CD8-positive, alpha-beta memory T cell (primary cell): ENCODE measurements around the gene LRIT2. TPM values are rescaled to one million over a fixed set of nuclear protein-coding genes. Genes with fewer than 3 reads are reported as not detected.

Source experiments
- CTCF ChIA-PET: fragments of 350-600 bp; sonication (Branson Sonifier 250); formaldehyde crosslinking; loops from one replicate; lab custom pipeline; 2021; ENCODE audit warnings: antibody characterized with exemption; lab: Charles Lee
- POLR2A ChIA-PET: fragments of 350-600 bp; sonication (Branson Sonifier 250); formaldehyde crosslinking; loops from one replicate; lab custom pipeline; 2021; ENCODE audit warnings: antibody characterized with exemption; lab: Charles Lee
- DNase-seq, 5 donors: peaks; one replicate each; pipeline versions ENCODE4 v3.0.0 to v3.0.0-alpha.2; 2020 to 2022; ENCODE audit warnings: mixed read lengths in 1 of 5
- H3K27ac ChIP-seq: one replicate; pipeline ENCODE4 v1.7.0; 2013; ENCODE audit warnings: low read depth, mild to moderate bottlenecking, low read length, moderate library complexity
- H3K27me3 ChIP-seq: 2 replicates; pipeline ENCODE4 v1.7.0; 2013; ENCODE audit warnings: low read length, mild to moderate bottlenecking; ENCODE audit not compliant: insufficient read depth, poor library complexity, severe bottlenecking
- H3K36me3 ChIP-seq: 2 replicates; pipeline ENCODE4 v1.7.0; 2013; ENCODE audit warnings: mild to moderate bottlenecking, low read length, moderate library complexity; ENCODE audit not compliant: insufficient read depth
- H3K4me1 ChIP-seq: 2 replicates; pipeline ENCODE4 v1.7.0; 2013; ENCODE audit warnings: mild to moderate bottlenecking, low read length, moderate library complexity; ENCODE audit not compliant: insufficient read depth
- H3K4me3 ChIP-seq: 2 replicates; pipeline ENCODE4 v1.7.0; 2013; ENCODE audit warnings: mild to moderate bottlenecking, low read length
- H3K9me3 ChIP-seq: 2 replicates; pipeline ENCODE4 v1.7.0; 2013; ENCODE audit warnings: mild to moderate bottlenecking, low read length
- H3K27ac Mint-ChIP-seq, 8 donors: one replicate each; pipeline ENCODE4 v1.8.0; 2020 to 2021; ENCODE audit warnings: mixed read lengths in 8 of 8, mild to moderate bottlenecking in 6 of 8, inconsistent platforms in 3 of 8, moderate library complexity in 3 of 8
- H3K27me3 Mint-ChIP-seq, 2 donors: one replicate each; pipeline ENCODE4 v1.8.0; 2020 to 2021; ENCODE audit warnings: mixed read lengths in 2 of 2, mild to moderate bottlenecking in 1 of 2, moderate library complexity in 1 of 2
- H3K36me3 Mint-ChIP-seq, 3 donors: one replicate each; pipeline ENCODE4 v1.8.0; 2020 to 2021; ENCODE audit warnings: mixed read lengths in 3 of 3, inconsistent platforms in 1 of 3, mild to moderate bottlenecking in 1 of 3
- H3K4me1 Mint-ChIP-seq, 3 donors: one replicate each; pipeline ENCODE4 v1.8.0; 2020 to 2021; ENCODE audit warnings: mixed read lengths in 3 of 3, inconsistent platforms in 1 of 3, mild to moderate bottlenecking in 1 of 3
- H3K4me3 Mint-ChIP-seq, 7 donors: one replicate each; pipeline ENCODE4 v1.8.0; 2020 to 2021; ENCODE audit warnings: mixed read lengths in 7 of 7, mild to moderate bottlenecking in 6 of 7, moderate library complexity in 4 of 7, inconsistent platforms in 2 of 7
- H3K9me3 Mint-ChIP-seq, 5 donors: one replicate each; pipeline ENCODE4 v1.8.0; 2020 to 2022; ENCODE audit warnings: mixed read lengths in 5 of 5, mild to moderate bottlenecking in 3 of 5, moderate library complexity in 2 of 5, inconsistent platforms in 1 of 5
- polyA plus RNA-seq: library from polyadenylated mRNA; unstranded; fragments of 300-500 nt; fragmentation: Illumina TruSeq; gene quantifications from one replicate; pipeline ENCODE4 v1.2.3, GENCODE V29; 2021
- total RNA-seq, 2 experiments: library from RNA; stranded (reverse); gene quantifications; one replicate each; pipeline ENCODE4 v1.2.3, GENCODE V29; 2021

The LRIT2 gene
- total and polyA plus RNA-seq, 3 experiments from 2014 or later = not detected

DNA sequence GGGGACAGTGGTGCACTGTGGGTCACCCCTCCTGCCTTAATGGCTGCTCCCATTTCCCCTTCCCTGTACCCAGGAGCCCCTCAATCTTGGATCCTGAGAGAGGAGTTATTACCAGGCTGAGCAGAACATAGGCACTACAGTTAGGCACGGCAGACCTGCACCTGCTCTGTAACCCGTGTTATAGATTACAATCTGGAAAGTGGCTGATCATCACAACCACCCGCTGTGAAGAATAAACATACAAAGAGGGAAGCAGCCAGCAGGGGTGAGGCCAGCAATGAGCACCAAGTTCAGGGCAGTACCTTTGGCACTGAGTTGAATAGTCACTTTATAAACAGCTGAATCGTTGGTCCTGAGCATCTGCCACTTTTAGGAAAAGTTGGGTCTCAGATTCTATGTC lies 29.3 kb downstream of the LRIT2 start:
- H3K4me1 Mint-ChIP-seq = peaks cover 6 to 27% (median 15%) of the 10 kb centered on the region in 3 donors
- no peaks in the 10 kb centered on the region for H3K36me3 ChIP-seq
- peaks cover 5 to 9% of the 10 kb centered on the region in 2 donors for H3K27me3 Mint-ChIP-seq
- peak in 1 of 5 donors; percentile 1 for DNase-seq
- peak overlapping the region in 1 of 8 donors; percentile 52 for H3K27ac Mint-ChIP-seq
- H3K36me3 Mint-ChIP-seq = no peaks in the 10 kb centered on the region
- H3K9me3 ChIP-seq = no peaks in the 10 kb centered on the region
- CTCF ChIA-PET = interaction anchor here (1.5 to 2.3 kb wide), 2 partner anchors 9 to 48 kb away, joined by 8 to 9 read pairs; no protein-coding TSS in a partner anchor
- peaks cover 19% of the 10 kb centered on the region for H3K4me1 ChIP-seq
- H3K27me3 ChIP-seq = peaks cover 19% of the 10 kb centered on the region
- H3K4me3 ChIP-seq = no peak overlapping the region
- no peak overlapping the region for H3K27ac ChIP-seq
- POLR2A ChIA-PET = no interaction called here
- H3K9me3 Mint-ChIP-seq = no peaks in the 10 kb centered on the region
- peak overlapping the region in 4 of 7 donors; percentile 11 to 74 (median 70) for H3K4me3 Mint-ChIP-seq

DNA sequence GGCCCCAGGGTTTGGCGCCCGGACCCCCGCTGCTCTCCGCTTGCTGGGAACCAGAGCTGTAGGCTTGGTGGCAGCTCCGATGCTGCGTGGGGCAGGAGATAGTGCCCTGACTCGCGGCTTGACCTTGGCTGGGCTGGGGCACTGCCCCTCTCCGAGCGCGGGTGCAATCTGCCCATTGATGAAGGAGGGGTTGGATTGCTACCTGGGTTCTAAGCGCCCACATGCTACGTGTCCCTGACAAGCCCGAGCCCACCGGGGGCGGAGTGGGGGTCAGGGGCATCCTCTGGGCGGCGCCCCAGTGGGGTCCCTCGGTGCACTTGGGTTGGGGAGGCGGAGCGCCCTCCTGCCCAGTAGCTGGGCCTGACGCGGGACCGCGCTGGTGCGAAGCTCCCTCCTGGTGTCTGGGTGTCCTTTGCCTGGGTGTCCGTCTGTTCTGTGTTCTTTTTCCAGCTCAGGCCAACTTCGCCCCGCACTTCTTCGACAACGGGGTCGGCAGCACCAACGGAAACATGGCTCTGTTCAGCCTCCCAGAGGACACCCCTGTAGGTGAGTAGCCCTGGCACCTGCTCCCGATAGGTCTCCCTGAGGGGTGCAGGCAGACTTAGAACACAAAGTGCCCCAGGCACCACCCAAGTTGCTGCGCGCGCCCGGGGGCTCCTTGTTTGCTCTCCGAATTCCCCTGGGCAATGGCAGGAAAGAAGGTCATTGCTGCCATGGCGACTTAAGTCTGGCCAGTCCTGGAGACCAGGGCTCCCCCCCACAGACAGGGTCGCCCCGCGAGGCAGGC lies 30.1 kb downstream of the LRIT2 start:
- peaks cover 14 to 35% (median 23%) of the 10 kb centered on the region in 3 donors for H3K4me1 Mint-ChIP-seq
- H3K4me3 Mint-ChIP-seq = peak overlapping the region; percentile 69 to 90 (median 74)
- peaks cover 5 to 9% of the 10 kb centered on the region in 2 donors for H3K27me3 Mint-ChIP-seq
- H3K36me3 Mint-ChIP-seq = no peaks in the 10 kb centered on the region
- DNase-seq = no peak
- peaks cover 27% of the 10 kb centered on the region for H3K4me1 ChIP-seq
- CTCF ChIA-PET = interaction anchor here (0.9 to 1.5 kb wide), 4 partner anchors 10 to 47 kb away, joined by 3 to 9 read pairs (median 6); no protein-coding TSS in a partner anchor
- no peaks in the 10 kb centered on the region for H3K9me3 ChIP-seq
- no peaks in the 10 kb centered on the region for H3K9me3 Mint-ChIP-seq
- peaks cover 19% of the 10 kb centered on the region for H3K27me3 ChIP-seq
- POLR2A ChIA-PET = interaction anchor here (2.3 kb wide), 1 partner anchor 18 kb away, joined by 8 read pairs; no protein-coding TSS in a partner anchor
- no peak overlapping the region for H3K27ac ChIP-seq
- H3K36me3 ChIP-seq = no peaks in the 10 kb centered on the region
- H3K27ac Mint-ChIP-seq = peak overlapping the region in 5 of 8 donors; percentile 19 to 61 (median 47)
- H3K4me3 ChIP-seq = peak overlapping the region; percentile 43

DNA sequence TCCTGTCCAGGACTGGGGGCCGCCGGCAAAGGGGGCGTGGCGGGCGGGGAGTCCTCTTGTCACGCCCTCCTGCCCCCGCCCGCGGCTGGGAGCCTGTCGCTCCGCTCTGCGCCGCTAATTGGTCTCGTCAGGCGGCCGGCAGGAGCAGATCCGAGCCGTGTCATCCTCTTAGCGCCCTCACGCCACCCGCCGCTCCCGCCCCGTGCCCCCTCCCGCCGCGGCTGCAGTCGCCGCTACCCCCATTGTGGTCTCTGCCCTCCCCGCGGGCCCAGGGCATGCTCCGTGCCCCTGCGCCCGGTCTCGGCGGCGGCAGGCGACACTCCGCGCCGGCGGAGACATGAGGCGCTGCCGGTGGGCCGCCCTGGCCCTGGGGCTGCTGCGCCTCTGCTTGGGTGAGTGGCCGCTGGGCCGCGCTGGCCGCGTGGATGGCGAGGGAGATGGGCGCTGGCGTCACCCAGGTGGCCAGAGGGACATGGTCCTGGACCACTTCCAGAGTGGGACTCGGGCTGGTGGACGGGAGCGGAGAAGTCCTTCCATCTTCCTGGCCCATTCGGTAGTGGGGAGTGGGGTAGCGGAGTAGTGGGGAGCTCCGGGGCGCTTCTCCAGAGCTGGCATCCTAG lies 30.8 kb downstream of the LRIT2 start, which contains the start of gene CDHR1:
CDHR1 (plus strand) TSS at position 114 of the 620 bp plus-strand sequence; CDS start at position 338, 224 bp downstream.
- ChIA-PET CTCF (interaction anchor here (0.9 to 2.3 kb wide), 5 partner anchors 11 to 46 kb away, joined by 3 to 10 read pairs (median 8); no protein-coding TSS in a partner anchor), POLR2A (interaction anchor here (2.3 kb wide), 1 partner anchor 17 kb away, joined by 8 read pairs; no protein-coding TSS in a partner anchor)
- H3K27me3 Mint-ChIP-seq = peaks cover 5 to 9% of the 10 kb centered on the region in 2 donors
- H3K27ac Mint-ChIP-seq = peak within 1 kb of the TSS in 6 of 8 donors; percentile 19 to 74 (median 56)
- no peaks in the 10 kb centered on the region for H3K36me3 Mint-ChIP-seq
- Histone ChIP-seq H3K9me3 (no peaks in the 10 kb centered on the region), H3K4me3 (peak within 1 kb of the TSS; percentile 43), H3K36me3 (no peaks in the 10 kb centered on the region), H3K27me3 (peaks cover 19% of the 10 kb centered on the region), H3K4me1 (peaks cover 28% of the 10 kb centered on the region), H3K27ac (no peak within 1 kb of the TSS)
- H3K4me1 Mint-ChIP-seq = peaks cover 14 to 37% (median 25%) of the 10 kb centered on the region in 3 donors
- peak; percentile 31 to 68 (median 56) for DNase-seq
- H3K9me3 Mint-ChIP-seq = no peaks in the 10 kb centered on the region
- H3K4me3 Mint-ChIP-seq = peak within 1 kb of the TSS; percentile 71 to 90 (median 74)

DNA sequence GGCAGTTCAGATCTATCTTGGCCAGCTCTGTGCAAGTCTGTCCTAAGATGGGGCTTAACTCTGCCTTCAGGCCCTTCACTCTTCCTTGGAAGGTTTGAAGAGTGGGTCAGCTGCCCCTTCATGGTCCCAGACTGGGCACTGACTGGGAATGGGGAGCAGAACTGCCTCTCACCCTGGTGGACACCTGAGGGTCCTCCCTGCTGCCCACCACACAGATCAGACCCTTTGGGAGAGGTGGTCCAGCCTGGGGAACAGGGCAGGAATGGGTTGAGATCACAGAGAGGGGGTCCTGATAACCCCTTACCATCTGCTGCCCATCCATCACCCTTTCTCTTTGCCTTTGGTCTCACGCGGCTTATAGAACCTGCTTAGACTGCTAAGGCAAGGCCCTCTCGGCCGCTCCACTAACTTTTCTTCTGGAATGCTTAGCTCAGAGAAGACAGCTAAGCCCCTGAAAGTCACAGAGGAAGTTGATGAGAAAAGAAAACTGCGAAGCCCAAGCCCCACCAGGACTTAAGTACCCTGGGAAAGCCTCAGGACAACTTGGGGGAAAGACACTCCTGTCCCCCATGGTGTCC lies 31.4 kb downstream of the LRIT2 start:
- no peaks in the 10 kb centered on the region for H3K9me3 ChIP-seq
- H3K27ac ChIP-seq = no peak overlapping the region
- DNase-seq = no peak
- no peak overlapping the region for H3K4me3 ChIP-seq
- Mint-ChIP-seq H3K9me3 (no peaks in the 10 kb centered on the region), H3K27me3 (peaks cover 5 to 9% of the 10 kb centered on the region in 2 donors), H3K4me3 (peak overlapping the region; percentile 70 to 90 (median 74)), H3K27ac (peak overlapping the region in 3 of 8 donors; percentile 43 to 74 (median 64)), H3K4me1 (peaks cover 14 to 37% (median 25%) of the 10 kb centered on the region in 3 donors), H3K36me3 (no peaks in the 10 kb centered on the region)
- peaks cover 19% of the 10 kb centered on the region for H3K27me3 ChIP-seq
- peaks cover 28% of the 10 kb centered on the region for H3K4me1 ChIP-seq
- no peaks in the 10 kb centered on the region for H3K36me3 ChIP-seq
- ChIA-PET POLR2A (interaction anchor here (2.3 kb wide), 1 partner anchor 17 kb away, joined by 8 read pairs; no protein-coding TSS in a partner anchor), CTCF (interaction anchor here (0.8 to 2.3 kb wide), 2 partner anchors 11 to 46 kb away, joined by 4 to 10 read pairs; no protein-coding TSS in a partner anchor)

DNA sequence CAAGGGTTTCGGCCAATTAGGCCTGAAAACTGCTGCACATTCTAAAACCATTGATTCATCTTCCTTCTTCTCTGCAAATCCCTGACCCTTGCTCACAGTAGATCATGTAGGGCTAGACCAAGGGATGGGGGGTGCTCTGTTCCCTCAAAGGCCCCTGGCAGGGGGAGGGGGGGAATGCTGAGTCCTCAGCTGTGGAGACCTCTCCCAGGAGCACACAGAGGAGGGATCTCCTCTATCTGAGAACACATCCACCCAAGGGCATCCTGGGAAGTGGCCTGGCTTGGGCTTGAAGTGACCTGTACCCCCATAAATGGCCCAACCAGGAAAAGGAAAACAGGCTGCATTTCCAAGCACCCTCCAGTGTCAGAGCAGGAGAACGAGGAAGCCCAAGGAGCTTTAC lies 32.0 kb downstream of the LRIT2 start:
- Histone ChIP-seq H3K27ac (no peak overlapping the region), H3K4me3 (no peak overlapping the region), H3K9me3 (no peaks in the 10 kb centered on the region), H3K4me1 (peaks cover 28% of the 10 kb centered on the region), H3K36me3 (no peaks in the 10 kb centered on the region), H3K27me3 (peaks cover 19% of the 10 kb centered on the region)
- peaks cover 14 to 37% (median 25%) of the 10 kb centered on the region in 3 donors for H3K4me1 Mint-ChIP-seq
- no peaks in the 10 kb centered on the region for H3K9me3 Mint-ChIP-seq
- peak overlapping the region in 5 of 7 donors; percentile 24 to 90 (median 46) for H3K4me3 Mint-ChIP-seq
- CTCF ChIA-PET = interaction anchor here (0.8 to 2.3 kb wide), 2 partner anchors 12 to 46 kb away, joined by 4 to 10 read pairs; no protein-coding TSS in a partner anchor
- no peak for DNase-seq
- peak overlapping the region in 2 of 8 donors; percentile 21 to 43 for H3K27ac Mint-ChIP-seq
- H3K27me3 Mint-ChIP-seq = peaks cover 5 to 9% of the 10 kb centered on the region in 2 donors
- H3K36me3 Mint-ChIP-seq = no peaks in the 10 kb centered on the region
- POLR2A ChIA-PET = interaction anchor here (2.3 kb wide), 1 partner anchor 16 kb away, joined by 8 read pairs; no protein-coding TSS in a partner anchor

DNA sequence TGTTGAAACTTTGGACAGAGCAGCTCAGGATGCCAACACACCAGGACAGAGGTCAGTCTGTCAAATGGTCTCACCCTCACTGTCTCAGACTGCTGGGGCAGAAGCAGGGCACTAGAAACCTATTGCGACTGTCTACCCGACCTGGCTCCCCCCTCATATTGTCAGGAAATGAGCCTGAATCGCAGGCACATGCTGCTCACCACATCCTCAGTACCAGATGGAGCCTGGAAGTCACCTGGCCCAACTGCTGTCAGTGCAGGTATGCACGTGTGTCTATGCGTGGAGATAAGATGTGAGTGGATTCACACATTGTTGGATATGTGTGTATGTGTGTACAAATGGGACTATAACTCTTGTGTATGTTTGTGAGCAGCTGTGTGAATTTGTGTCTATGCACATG lies 34.2 kb downstream of the LRIT2 start:
- no peaks in the 10 kb centered on the region for H3K9me3 Mint-ChIP-seq
- Histone ChIP-seq H3K27me3 (peaks cover 19% of the 10 kb centered on the region), H3K4me3 (no peak overlapping the region), H3K4me1 (peaks cover 28% of the 10 kb centered on the region), H3K27ac (no peak overlapping the region), H3K9me3 (no peaks in the 10 kb centered on the region), H3K36me3 (no peaks in the 10 kb centered on the region)
- peak; percentile 11 to 60 (median 36) for DNase-seq
- peaks cover 14 to 37% (median 25%) of the 10 kb centered on the region in 3 donors for H3K4me1 Mint-ChIP-seq
- POLR2A ChIA-PET = interaction anchor here (1.0 kb wide), 1 partner anchor 52 kb away, joined by 3 read pairs; the partner anchor contains the start of gene GHITM
- H3K36me3 Mint-ChIP-seq = no peaks in the 10 kb centered on the region
- CTCF ChIA-PET = interaction anchor here (1.0 to 2.1 kb wide), 2 partner anchors 14 to 43 kb away, joined by 3 to 11 read pairs; no protein-coding TSS in a partner anchor
- H3K27me3 Mint-ChIP-seq = peaks cover 0 to 5% of the 10 kb centered on the region in 2 donors
- H3K4me3 Mint-ChIP-seq = peak overlapping the region in 6 of 7 donors; percentile 2 to 33 (median 15)
- peak overlapping the region in 6 of 8 donors; percentile 0 to 81 (median 14) for H3K27ac Mint-ChIP-seq

DNA sequence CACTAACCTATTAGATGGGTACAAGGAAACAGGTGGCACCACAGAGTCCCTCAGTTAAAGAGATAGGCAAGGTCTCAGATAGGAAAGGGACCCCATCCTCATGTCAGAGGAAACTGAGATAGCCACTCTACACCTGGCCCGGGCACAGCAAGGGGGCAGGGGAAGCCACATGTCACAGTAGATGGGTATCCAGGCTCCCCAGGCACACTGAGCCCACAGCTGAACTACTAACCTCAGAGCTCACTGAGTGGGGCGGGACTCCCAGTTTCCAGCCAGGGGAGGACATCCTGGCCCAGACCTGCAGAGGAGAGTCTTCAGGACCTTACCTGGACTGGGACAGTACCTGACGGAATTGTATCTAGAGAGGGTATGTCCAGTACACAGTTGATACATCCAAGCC lies 34.7 kb downstream of the LRIT2 start:
- peaks cover 28% of the 10 kb centered on the region for H3K4me1 ChIP-seq
- ChIA-PET CTCF (interaction anchor here (2.1 kb wide), 1 partner anchor 42 kb away, joined by 11 read pairs; no protein-coding TSS in a partner anchor), POLR2A (no interaction called here)
- no peaks in the 10 kb centered on the region for H3K36me3 ChIP-seq
- Mint-ChIP-seq H3K4me1 (peaks cover 14 to 35% (median 25%) of the 10 kb centered on the region in 3 donors), H3K27ac (peak overlapping the region in 4 of 8 donors; percentile 2 to 81 (median 48)), H3K27me3 (peaks cover 0 to 4% of the 10 kb centered on the region in 2 donors), H3K4me3 (peak overlapping the region in 3 of 7 donors; percentile 2 to 21 (median 12)), H3K9me3 (no peaks in the 10 kb centered on the region), H3K36me3 (no peaks in the 10 kb centered on the region)
- H3K9me3 ChIP-seq = no peaks in the 10 kb centered on the region
- no peak for DNase-seq
- H3K27ac ChIP-seq = no peak overlapping the region
- H3K4me3 ChIP-seq = no peak overlapping the region
- peaks cover 19% of the 10 kb centered on the region for H3K27me3 ChIP-seq
